B cell (primary cell): Measurements from ENCODE around the gene P4HA2. TPM values are rescaled to one million over a fixed set of nuclear protein-coding genes. Genes with fewer than 3 reads are reported as not detected.
"Not testable (repeated sequence)": the region's sequence is repeated elsewhere in the genome, so short reads cannot be mapped to it uniquely, and the experiment has no call there.

Experiments
- ATAC-seq: fragments of 200-7000 bp; cut with Tn5 transposase; one replicate; pipeline ENCODE4 v1.10.0; 2021; ENCODE audit warnings: low read depth, mild to moderate bottlenecking, moderate number of reproducible peaks, moderate library complexity
- CTCF ChIA-PET: fragments of 350-600 bp; sonication (Branson Sonifier 250); formaldehyde crosslinking; loops from one replicate; lab custom pipeline; 2021; ENCODE audit warnings: antibody characterized with exemption, inconsistent platforms; lab: Charles Lee
- POLR2A ChIA-PET: fragments of 350-600 bp; sonication (Branson Sonifier 250); formaldehyde crosslinking; loops from one replicate; lab custom pipeline; 2021; ENCODE audit warnings: antibody characterized with exemption; lab: Charles Lee
- DNase-seq: peaks from one replicate; pipeline ENCODE4 v3.0.0; 2013
- H2AFZ ChIP-seq: 2 replicates; pipeline ENCODE4 v1.6.1; 2012; ENCODE audit warnings: mild to moderate bottlenecking, low read depth, low read length; ENCODE audit not compliant: insufficient read depth, poor library complexity, severe bottlenecking
- H3K27ac ChIP-seq, 2 donors: 1 replicate in 1 of 2; 2 replicates in 1 of 2; pipeline ENCODE4 v1.5.1; 2012 to 2013; ENCODE audit warnings: low read length in 2 of 2, mild to moderate bottlenecking in 2 of 2, moderate library complexity in 1 of 2
- H3K27me3 ChIP-seq, 4 experiments: fragments of 200-600 bp in 1 of 4; sonication (generic) in 1 of 4; replicated peaks in 1 of 4; 1 replicate in 2 of 4; 2 replicates in 2 of 4; pipeline versions ENCODE4 v1.6.1 to v1.7.0; 2013 to 2016; ENCODE audit warnings: low read length in 3 of 4, mild to moderate bottlenecking in 2 of 4, mixed read lengths in 1 of 4, moderate library complexity in 1 of 4; ENCODE audit not compliant: insufficient read depth in 4 of 4, control insufficient read depth in 3 of 4; ENCODE audit errors: control extremely low read depth in 1 of 4
- H3K36me3 ChIP-seq, 2 experiments: replicated peaks in 1 of 2; 1 replicate in 1 of 2; 2 replicates in 1 of 2; pipeline versions ENCODE4 v1.6.1 to v1.7.1; 2013; ENCODE audit warnings: low read length in 1 of 2; ENCODE audit not compliant: insufficient read depth in 2 of 2, control insufficient read depth in 1 of 2; ENCODE audit errors: control extremely low read depth in 1 of 2, extremely low read depth in 1 of 2
- H3K4me1 ChIP-seq, 2 donors: fragments of 200-600 bp in 1 of 2; sonication (generic) in 1 of 2; 1 replicate in 1 of 2; 2 replicates in 1 of 2; pipeline versions ENCODE4 v1.5.1 to v1.6.1; 2013 to 2017; ENCODE audit warnings: low read length in 2 of 2; ENCODE audit not compliant: control insufficient read depth in 2 of 2, insufficient read depth in 2 of 2
- H3K4me2 ChIP-seq: replicated peaks from 2 replicates; pipeline ENCODE3; 2012; ENCODE audit warnings: mild to moderate bottlenecking, low read depth, low read length; ENCODE audit not compliant: poor library complexity, severe bottlenecking
- H3K4me3 ChIP-seq, 5 experiments: fragments of 200-600 bp in 1 of 5; sonication (generic) in 1 of 5; 1 replicate in 3 of 5; 2 replicates in 2 of 5; pipeline versions ENCODE4 v1.5.1 to v1.7.0; 2011 to 2016; ENCODE audit warnings: low read length in 4 of 5, mild to moderate bottlenecking in 4 of 5, low read depth in 2 of 5, control low read depth in 1 of 5, moderate library complexity in 1 of 5; ENCODE audit not compliant: insufficient read depth in 1 of 5; ENCODE audit errors: control extremely low read depth in 1 of 5, extremely low read depth in 1 of 5
- H3K79me2 ChIP-seq: fragments of 200-600 bp; sonication (generic); one replicate; pipeline ENCODE4 v1.6.0; 2016; ENCODE audit warnings: low read length; ENCODE audit not compliant: control insufficient read depth, insufficient read depth
- H3K9ac ChIP-seq: fragments of 200-600 bp; sonication (generic); 2 replicates; pipeline ENCODE4 v1.6.1; 2017; ENCODE audit warnings: mild to moderate bottlenecking, low read length, moderate library complexity
- H3K9me3 ChIP-seq, 3 donors: one replicate each; pipeline versions ENCODE4 v1.6.1 to v1.7.1; 2013; ENCODE audit warnings: low read length in 2 of 3; ENCODE audit not compliant: control insufficient read depth in 2 of 3, insufficient read depth in 1 of 3; ENCODE audit errors: control extremely low read depth in 1 of 3
- H4K20me1 ChIP-seq: 2 replicates; pipeline ENCODE4 v1.6.0; 2012; ENCODE audit warnings: mild to moderate bottlenecking, low read length; ENCODE audit not compliant: insufficient read depth, control insufficient read depth, poor library complexity, severe bottlenecking
- H3K27ac Mint-ChIP-seq: one replicate; pipeline ENCODE4 v1.8.0; 2021; ENCODE audit warnings: mixed read lengths
- H3K27me3 Mint-ChIP-seq: one replicate; pipeline ENCODE4 v1.8.0; 2021; ENCODE audit warnings: mixed read lengths
- H3K4me1 Mint-ChIP-seq: one replicate; pipeline ENCODE4 v1.8.0; 2021; ENCODE audit warnings: mixed read lengths
- H3K4me3 Mint-ChIP-seq: one replicate; pipeline ENCODE4 v1.8.0; 2021; ENCODE audit warnings: mixed read lengths
- H3K9me3 Mint-ChIP-seq: one replicate; pipeline ENCODE4 v1.8.0; 2022; ENCODE audit warnings: mixed read lengths; ENCODE audit not compliant: insufficient read depth
- EZH2 ChIP-seq: IDR thresholded peaks from 2 replicates; pipeline ENCODE4 v1.6.1; 2012; ENCODE audit warnings: borderline replicate concordance, low read depth, mild to moderate bottlenecking, moderate library complexity, low read length; ENCODE audit not compliant: insufficient read depth, poor library complexity, severe bottlenecking
- WGBS: methylation state at CpG from one replicate; pipeline ENCODE4 v1.1.5; 2013; ENCODE audit warnings: missing lambda C conversion rate; ENCODE audit not compliant: insufficient coverage; 5-methylcytosine and 5-hydroxymethylcytosine counted together
- intact Hi-C: fragments of 100-400 bp; cut with micrococcal nuclease; formaldehyde crosslinking; loops from one replicate; pipeline ENCODE4 v1.10.0; 2022
- polyA plus RNA-seq: library from polyadenylated mRNA; depleted of rRNA; stranded (reverse); fragments of >200 nt; gene quantifications from 2 replicates; pipeline ENCODE4 v1.2.3, GENCODE V29; 2012
- total RNA-seq, 2 donors: library from RNA; stranded (reverse); fragments of 120-200 nt in 1 of 2; gene quantifications; 1 replicate in 1 of 2; 2 replicates in 1 of 2; pipeline versions ENCODE4 v1.2.3 to v1.2.4, GENCODE V29; 2013 to 2022
- TF ChIP-seq, protein P1 (sequence below): fragments of 200-600 bp; IDR thresholded peaks from one replicate; pipeline ENCODE4 v1.8.0; 2022; ENCODE audit warnings: antibody characterized with exemption, mild to moderate bottlenecking

The P4HA2 gene
- total and polyA plus RNA-seq, 2 donors (not counting 1 experiment from before 2014, with no cell fraction given) = 0.09 to 0.25 TPM

DNA sequence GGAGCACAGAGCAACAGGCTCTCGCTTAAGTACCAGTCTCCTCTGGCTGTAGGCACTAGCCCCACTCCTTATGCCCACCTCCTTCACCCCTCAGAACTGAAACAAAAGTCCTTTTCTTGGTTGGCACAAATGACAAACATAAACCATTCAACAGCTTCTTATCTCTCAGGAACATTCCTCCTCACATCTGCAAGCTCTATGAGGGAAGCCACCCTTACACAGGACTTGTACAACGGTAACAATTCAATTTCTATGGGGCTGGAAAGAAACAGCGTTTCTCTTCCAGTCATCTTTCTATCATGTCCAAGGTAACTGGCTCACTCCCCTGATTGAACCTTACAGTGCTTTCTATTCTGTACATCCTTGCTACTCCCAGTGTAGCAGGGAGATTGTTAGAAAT, 80.0 kb downstream of the P4HA2 start:
- Mint-ChIP-seq H3K27ac (no peak overlapping the region), H3K4me1 (no peaks in the 10 kb centered on the region), H3K27me3 (peaks cover 34% of the 10 kb centered on the region), H3K4me3 (no peak overlapping the region), H3K9me3 (peaks cover 17% of the 10 kb centered on the region)
- Histone ChIP-seq H3K27ac (no peak overlapping the region), H3K4me1 (no peaks in the 10 kb centered on the region), H4K20me1 (no peaks in the 10 kb centered on the region), H2AFZ (no peak overlapping the region), H3K4me2 (no peak overlapping the region), H3K79me2 (no peaks in the 10 kb centered on the region), H3K36me3 (no peaks in the 10 kb centered on the region), H3K4me3 (no peak overlapping the region), H3K9me3 (peaks cover 0 to 17% (median 2%) of the 10 kb centered on the region in 3 donors), H3K27me3 (peaks cover 0 to 4% (median 0%) of the 10 kb centered on the region in 4 experiments), H3K9ac (no peak overlapping the region)
- intact Hi-C loops = no loop called here
- CTCF ChIA-PET = no interaction called here
- 70% methylated on average over 2 of the region's 3 CpGs for WGBS
- POLR2A ChIA-PET = no interaction called here
- TF ChIP-seq, protein P1, sequence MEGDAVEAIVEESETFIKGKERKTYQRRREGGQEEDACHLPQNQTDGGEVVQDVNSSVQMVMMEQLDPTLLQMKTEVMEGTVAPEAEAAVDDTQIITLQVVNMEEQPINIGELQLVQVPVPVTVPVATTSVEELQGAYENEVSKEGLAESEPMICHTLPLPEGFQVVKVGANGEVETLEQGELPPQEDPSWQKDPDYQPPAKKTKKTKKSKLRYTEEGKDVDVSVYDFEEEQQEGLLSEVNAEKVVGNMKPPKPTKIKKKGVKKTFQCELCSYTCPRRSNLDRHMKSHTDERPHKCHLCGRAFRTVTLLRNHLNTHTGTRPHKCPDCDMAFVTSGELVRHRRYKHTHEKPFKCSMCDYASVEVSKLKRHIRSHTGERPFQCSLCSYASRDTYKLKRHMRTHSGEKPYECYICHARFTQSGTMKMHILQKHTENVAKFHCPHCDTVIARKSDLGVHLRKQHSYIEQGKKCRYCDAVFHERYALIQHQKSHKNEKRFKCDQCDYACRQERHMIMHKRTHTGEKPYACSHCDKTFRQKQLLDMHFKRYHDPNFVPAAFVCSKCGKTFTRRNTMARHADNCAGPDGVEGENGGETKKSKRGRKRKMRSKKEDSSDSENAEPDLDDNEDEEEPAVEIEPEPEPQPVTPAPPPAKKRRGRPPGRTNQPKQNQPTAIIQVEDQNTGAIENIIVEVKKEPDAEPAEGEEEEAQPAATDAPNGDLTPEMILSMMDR = no peak
- TF ChIP-seq EZH2 = no peak
- ATAC-seq (no peak), DNase-seq (no peak)

DNA sequence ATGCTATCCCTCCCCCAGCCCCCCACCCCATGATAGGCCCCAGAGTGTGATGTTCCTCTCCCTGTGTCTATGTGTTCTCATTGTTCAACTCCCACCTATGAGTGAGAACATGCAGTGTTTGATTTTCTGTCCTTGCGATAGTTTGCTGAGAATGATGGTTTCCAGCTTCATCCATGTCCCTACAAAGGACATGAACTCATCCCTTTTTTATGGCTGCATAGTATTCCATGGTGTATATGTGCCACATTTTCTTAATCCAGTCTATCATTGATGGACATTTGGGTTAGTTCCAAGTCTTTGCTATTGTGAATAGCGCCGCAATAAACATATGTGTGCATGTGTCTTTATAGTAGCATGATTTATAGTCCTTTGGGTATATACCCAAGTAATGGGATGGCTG, 82.3 kb downstream of the P4HA2 start:
- H3K27me3 ChIP-seq, intact Hi-C loops, H2AFZ ChIP-seq, CTCF ChIA-PET, DNase-seq, H4K20me1 ChIP-seq, H3K27ac Mint-ChIP-seq, POLR2A ChIA-PET, H3K36me3 ChIP-seq, H3K79me2 ChIP-seq, H3K4me1 ChIP-seq, ATAC-seq, H3K4me1 Mint-ChIP-seq, H3K4me3 Mint-ChIP-seq, H3K4me3 ChIP-seq, H3K27ac ChIP-seq, H3K4me2 ChIP-seq, H3K9ac ChIP-seq: not testable (repeated sequence)
- peaks cover 31% of the 10 kb centered on the region for H3K27me3 Mint-ChIP-seq
- peaks cover 0 to 17% (median 2%) of the 10 kb centered on the region in 3 donors for H3K9me3 ChIP-seq
- peaks cover 15% of the 10 kb centered on the region for H3K9me3 Mint-ChIP-seq
- no CpG with 5 or more reads among the region's 3 CpGs for WGBS
